GM19328 (cell line): ENCODE results near the gene ANGPTL7.

Experiments
- ATAC-seq: cut with Tn5 transposase; IDR thresholded peaks from one replicate; pipeline ENCODE4 v1.9.1; 2021; ENCODE audit warnings: mild to moderate bottlenecking, moderate library complexity; ENCODE audit not compliant: unreplicated experiment

The ANGPTL7 gene

DNA sequence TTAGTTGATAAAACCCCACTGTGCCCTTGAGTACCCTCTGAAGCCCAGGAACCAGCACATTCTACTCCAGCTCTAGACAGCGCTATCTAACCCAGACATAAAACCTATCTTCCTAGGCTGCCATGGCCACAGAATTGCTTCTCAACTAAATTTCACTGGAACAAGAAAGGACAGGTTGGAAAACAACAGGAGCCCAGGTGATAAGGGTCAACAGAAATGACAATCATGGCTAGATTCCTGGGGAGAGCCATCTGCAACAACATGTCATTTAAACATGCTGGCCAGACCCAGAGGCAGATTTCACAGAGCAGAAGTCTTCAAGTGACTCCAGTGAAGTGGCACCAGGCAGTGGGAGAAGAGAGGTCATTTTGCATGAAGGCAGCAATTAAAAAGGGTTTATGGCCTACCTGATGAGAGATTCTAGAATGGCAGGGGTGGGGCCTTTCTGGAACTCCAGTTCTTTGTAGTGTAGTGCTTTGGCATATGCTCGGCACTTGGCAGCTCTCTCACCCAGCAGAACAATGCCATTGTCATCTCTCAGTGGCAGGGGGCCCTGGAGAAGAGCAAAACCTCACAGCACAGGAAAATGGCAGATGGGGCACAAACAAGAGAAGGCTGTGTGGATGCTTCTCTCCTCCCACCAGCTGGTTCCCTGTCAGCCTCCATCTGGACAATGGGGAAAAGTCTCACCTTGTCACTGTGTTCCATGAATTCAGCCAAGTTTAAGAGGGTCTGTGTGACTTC is 9.9 kb downstream of the ANGPTL7 start:
- no peak for ATAC-seq

DNA sequence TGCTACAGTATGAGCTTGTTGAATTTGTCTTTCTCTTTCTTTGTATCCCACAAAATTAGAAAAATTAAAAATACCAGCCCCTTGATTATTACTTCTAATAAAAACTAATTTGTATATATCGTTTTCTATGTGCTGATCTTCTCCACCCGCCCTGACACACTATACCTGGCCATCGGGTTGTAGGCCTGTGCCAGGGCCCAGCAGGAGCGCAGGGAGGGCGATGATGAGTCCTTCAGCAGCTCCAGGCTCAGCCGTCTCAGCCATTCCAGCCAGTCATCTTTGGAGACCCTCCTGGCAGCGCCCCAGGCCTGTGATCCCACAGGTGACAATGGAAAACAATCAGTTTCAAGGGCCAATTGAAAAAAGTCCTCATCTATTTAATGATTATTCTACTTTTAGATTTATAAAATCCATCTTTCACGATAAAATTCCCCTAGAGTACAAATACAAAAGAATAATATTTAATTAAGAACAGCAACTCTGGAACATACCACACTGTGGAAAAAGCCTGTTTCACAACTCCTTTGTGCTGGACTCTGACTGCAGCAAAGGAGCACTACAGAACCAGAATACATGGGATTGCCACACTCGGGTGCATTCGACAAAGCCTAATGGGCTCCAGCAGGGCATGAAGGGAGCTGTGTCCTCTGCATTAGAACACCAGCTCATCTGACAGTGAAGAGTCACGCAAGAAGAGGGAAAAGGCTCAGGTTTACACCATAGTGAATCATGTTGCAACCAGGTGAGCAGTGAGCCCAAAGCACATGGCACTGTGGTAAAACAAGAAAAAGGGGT is 15.4 kb downstream of the ANGPTL7 start:
- no peak for ATAC-seq

DNA sequence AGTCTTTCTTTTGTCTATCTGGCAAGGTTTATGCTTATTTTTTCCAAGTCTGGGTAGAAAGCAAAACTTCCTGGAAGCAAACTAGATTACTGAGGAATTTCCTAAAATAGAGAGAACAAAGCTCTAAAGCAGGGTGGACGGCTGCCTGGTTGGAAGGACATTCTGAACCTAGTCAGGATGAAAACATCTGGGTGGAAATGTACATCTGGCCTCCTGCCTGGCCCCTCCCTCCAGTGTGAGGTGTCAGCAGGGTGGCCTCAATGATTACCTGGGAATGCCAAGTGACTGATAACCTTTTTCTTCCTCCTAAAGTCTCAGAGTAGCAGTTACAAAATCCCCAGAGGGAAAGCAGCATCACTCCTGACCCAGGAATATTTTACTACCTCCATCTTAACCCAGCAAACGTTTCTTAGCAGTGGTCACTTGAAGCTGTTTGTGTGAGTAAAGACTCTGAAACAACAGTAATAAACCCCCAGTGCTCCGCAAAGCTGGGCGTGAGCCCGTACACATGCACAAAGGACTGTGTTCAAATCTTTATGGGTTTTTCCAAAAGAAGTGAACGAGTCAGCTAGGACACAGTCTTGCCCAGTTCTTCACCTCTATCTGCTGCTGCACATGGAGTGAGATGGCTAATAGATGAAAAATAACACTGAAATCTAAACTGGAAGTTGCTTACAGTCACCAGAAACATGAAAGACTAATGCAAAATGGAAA is 18.9 kb downstream of the ANGPTL7 start:
- no peak for ATAC-seq

- no peak for ATAC-seq
Measured at GRCh38 chr1:11211461-11211860, 22.3 kb downstream of the ANGPTL7 start.

DNA sequence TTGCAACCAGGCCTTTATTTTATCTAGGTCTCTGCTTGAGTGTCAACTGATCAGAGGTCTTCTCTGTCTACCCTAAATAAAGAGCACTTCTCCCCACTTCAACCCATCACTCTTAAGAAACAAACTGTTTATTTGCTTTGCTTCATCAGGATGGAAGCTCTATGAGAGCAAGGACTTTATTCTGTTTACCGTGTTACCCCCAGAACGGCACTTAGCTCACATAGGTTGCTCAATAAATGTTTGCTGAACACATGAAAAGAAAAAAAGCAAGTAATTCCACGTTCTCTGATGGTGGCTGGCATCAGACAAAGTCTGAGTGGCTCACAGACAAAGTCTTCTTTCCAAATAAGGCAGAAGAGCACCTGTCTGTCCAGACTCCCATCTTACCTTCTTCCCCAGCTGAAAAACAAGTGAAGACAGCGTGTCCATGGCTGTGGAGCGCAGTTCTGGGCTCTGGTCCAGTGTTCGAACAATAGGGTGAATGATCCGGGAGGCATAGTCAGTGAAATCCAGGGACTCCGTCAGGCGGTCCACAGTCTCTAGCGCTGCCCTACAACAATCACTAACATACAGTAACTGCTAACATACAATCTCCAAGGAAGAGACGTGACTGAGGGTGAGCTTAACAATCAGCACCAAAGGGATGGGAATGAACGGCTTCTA is 22.9 kb downstream of the ANGPTL7 start:
- ATAC-seq = no peak

- no peak for ATAC-seq
Measured at GRCh38 chr1:11214698-11215380, 25.7 kb downstream of the ANGPTL7 start.

- no peak for ATAC-seq
Measured at GRCh38 chr1:11215381-11216005, 26.3 kb downstream of the ANGPTL7 start.

DNA sequence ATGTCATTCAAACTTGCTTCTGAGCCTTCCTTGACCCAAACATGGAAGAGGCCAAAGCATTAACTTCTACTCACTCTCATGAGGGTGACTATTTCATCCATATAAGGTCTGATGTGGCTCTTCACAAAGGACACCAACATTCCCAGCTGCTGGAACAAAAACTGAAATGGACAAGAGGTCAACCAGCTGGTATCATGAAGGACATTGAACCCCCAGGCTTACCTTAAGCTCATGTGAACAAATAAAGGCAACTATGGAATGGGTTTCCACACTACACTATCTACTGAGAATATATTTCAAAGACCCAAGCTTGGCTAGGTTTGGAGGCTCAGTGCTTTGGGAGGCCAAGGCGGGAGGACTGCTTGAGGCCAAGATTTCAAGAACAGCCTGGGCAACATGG is 26.9 kb downstream of the ANGPTL7 start:
- no peak for ATAC-seq

GRCh38 chr1:11227106-11228077 is 38.2 kb downstream of the ANGPTL7 start:
- no peak for ATAC-seq

DNA sequence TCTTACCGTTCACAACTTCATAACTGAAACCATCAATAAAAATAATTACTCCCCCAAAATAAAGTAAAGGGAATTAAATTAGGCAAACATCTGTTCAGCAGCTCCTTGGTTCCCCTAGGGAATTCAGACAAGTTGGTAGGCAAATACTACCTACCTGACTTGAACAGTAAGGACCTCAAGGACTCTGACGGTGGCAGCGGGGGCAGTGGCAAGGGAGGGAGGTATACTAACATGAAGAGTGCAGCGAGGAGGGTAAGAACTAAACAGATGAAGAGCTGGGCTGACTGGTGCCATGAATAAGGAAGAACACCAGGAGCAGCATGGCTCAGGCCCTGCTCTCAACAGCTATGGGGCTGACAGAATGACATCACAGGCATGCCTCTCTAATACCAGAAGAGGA is 40.0 kb downstream of the ANGPTL7 start:
- no peak for ATAC-seq

GRCh38 chr1:11233208-11233607 is 44.1 kb downstream of the ANGPTL7 start:
- ATAC-seq = no peak

- no peak for ATAC-seq
Measured at GRCh38 chr1:11237356-11237755, 48.2 kb downstream of the ANGPTL7 start.

- ATAC-seq = no peak
Measured at GRCh38 chr1:11238311-11238710, 49.2 kb downstream of the ANGPTL7 start.

DNA sequence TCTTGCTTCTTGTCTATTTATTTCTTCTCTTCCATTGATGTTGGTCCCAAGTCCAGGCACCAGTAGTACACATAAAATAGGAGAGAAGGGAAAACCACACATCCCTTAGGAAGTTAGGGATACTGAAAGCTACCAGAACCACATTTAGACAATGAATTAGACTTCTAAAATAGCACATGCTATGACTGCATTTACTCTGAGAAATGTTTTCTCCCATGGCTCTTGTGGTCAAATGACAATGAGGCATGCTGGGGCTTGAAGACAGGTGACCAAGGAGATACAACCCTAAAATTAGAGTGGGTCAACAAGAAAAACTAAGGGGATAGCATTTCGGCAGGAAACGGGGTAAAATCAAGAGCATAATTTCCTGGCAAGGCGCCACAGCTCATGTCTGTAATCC is 56.1 kb downstream of the ANGPTL7 start:
- no peak for ATAC-seq
